GM19328 (cell line): ENCODE data around the gene NSMF.

ENCODE experiments used
- ATAC-seq: cut with Tn5 transposase; IDR thresholded peaks from one replicate; pipeline ENCODE4 v1.9.1; 2021; ENCODE audit warnings: mild to moderate bottlenecking, moderate library complexity; ENCODE audit not compliant: unreplicated experiment

The NSMF gene, protein sequence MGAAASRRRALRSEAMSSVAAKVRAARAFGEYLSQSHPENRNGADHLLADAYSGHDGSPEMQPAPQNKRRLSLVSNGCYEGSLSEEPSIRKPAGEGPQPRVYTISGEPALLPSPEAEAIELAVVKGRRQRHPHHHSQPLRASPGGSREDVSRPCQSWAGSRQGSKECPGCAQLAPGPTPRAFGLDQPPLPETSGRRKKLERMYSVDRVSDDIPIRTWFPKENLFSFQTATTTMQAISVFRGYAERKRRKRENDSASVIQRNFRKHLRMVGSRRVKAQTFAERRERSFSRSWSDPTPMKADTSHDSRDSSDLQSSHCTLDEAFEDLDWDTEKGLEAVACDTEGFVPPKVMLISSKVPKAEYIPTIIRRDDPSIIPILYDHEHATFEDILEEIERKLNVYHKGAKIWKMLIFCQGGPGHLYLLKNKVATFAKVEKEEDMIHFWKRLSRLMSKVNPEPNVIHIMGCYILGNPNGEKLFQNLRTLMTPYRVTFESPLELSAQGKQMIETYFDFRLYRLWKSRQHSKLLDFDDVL

DNA sequence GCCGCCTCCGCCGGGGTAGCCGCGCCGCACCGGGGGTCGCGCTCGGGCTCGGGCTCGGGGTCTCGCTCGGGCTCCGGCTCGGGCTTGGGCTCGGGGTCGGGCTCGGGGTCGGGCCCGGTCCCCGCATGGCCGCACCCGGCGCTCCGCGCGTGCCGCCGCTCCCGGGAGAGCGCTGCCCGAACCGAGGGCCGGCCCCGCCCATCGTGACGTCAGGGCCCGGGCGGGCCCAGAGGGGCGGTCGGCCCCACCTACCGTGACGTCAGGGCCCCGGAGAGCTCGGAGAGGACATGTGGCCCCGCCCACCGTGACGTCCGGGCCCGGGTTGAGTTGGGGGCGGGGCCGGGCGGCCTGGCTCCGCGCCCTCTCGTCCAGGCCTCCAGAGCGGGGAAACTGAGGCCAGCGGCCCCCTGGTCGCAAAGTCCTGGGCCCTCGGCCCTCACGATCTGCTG is at the start of gene NSMF:
TSS of gene NSMF (minus strand) at position 183 of the 449 bp plus-strand sequence. CDS start 232 bp downstream, outside the sequence.
- peak; percentile 74 for ATAC-seq

DNA sequence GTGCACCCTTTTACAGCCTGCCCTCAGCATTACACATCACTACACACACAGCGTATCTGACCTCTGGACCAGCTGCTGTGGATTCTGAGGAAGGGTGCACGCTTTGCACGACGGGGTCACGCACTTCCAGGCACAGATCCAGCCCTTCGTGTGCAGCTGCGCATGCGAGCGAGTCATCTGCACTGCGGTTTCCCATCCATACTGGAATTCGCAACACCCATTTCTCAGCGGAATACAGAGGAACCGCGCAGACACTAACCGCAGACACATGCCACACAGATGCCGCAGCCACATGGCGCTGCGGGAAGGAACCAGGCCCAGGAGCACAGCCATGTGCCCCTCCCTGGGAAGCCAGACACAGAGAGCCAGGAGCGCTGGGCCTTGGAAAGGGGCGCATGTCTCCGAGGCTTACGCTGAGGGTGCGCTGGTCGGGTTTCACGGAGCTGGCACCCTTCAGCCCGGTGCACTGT is 47.6 kb upstream of the NSMF start:
- no peak for ATAC-seq

DNA sequence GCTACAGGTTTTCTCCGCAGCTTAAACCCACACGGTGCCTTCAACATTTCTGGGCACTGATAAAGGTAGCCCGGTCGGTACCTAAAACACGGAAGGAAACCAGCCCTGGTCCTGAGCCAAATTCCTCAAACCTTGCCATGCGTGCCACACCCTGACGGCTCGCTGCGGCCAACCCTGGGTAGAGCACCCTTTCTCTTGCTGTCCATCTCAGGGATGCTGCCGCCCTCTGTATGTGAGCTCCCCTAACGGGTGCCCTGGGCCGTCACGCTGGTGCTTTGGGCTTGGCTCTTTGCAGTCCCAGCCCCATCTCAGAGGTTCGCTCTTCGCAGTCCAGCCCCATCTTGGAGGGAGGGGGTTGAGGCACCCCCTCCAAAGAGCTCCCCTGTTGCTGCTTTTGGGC is 47.1 kb upstream of the NSMF start:
- no peak for ATAC-seq

DNA sequence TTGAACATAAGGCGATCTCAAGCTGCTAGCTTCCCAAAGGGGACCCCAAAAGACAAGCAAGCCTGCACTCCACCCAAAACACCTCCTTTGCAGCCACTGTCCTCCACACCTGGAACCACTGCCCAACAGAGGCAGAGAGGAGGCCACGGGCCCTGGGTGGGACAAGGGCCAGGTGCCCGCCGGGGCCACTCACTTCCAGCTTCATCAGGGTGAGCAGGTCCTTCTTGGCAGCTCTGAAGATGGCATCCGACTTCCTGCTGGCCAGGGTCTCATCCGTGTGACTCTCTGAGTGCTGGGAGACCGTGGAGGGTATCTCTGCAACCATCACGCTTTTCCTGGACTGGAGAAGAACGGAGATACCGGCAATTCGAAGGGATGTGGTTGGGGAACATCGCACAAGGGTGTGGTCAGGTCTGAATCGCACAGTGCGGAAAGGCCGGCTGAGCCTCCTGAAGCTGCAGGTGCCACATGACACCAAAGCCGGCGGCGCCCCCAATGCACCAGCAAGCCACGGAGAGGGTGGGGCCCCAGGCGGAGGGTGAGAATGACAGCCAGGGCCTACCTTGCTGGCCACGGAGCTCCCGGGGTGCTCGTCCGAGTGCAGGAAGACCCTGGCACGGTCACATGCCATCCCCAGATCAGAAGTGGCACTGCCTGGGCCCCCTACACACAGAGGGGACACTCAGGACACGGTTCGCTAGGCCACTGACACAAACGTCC is 46.4 kb upstream of the NSMF start:
- ATAC-seq = no peak

DNA sequence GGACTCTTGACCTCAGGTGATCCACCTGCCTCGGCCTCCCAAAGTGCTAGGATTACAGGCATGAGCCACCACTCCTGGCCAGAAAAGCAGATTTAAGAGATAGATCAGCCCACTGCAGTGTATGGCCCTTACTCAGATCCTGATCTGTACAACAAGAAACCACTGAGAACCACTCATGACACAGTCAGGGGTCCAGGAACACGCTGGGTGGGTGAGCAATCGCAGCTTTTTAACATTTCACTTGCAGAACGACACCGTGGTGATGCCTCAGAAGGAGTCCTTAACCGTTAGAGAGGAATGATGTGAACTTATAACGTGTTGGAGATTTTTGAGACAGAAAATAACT is 45.3 kb upstream of the NSMF start:
- no peak for ATAC-seq

DNA sequence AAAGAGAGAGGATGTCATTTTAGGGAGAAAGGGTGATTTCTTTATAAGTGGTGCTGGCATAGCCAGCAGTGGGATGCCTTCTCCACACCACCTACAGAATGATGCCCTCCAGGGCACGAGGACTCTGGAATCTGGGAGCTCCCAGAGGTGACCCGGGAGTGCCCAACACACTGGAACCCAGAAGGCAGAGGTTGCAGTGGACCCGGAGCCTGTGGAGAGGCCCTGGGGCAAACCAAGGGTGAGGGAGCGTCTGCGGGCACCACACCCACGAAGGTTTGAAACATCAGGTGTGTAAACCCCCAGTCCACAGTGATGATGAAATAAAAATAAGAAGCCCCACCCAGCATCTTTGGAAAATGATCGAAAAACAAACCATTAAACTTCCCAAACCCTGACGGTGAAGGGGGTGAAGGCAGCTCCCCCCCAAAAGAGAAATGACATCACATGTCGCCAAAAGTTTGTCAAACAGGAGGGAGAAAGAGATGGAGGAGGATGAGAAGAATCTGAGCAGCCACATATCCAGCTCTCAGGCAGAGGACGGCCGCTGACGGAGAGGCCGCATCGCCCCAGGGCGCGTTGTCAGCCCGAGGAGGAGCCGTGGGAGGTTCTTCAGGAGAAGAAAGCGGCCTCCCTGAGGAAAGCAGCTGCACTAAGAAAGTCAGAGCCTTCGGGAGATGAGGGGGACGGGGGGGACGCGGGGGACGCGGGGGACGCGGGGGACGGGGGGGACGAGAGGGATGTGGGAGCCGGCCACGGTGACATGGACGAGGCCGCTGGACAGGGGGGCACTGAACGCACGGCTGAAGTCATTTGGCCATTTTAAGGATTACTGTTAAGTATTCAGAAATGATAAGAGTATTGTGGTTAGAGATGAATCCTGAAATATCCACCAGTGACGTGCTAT is 43.1 kb upstream of the NSMF start:
- no peak for ATAC-seq

DNA sequence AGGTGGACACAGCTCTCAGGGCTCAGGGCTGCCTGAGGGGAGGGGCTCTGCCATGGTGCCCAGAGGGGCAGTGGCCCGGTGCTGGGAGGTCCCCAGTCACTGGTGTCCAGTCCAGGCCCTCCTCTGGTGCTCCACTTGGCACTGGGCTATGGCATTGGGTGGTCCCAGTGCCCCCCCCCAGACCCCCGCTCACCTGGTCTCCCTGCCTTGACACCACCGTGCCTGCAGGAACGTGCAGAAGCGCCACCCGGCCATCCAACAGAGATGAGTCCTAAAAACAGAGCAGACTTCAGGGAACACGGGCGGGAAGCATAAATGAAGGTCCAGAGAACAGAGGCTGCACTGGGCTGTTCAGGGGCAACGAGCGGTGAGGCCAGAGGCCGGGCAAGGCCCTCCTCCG is 42.3 kb upstream of the NSMF start:
- no peak for ATAC-seq

DNA sequence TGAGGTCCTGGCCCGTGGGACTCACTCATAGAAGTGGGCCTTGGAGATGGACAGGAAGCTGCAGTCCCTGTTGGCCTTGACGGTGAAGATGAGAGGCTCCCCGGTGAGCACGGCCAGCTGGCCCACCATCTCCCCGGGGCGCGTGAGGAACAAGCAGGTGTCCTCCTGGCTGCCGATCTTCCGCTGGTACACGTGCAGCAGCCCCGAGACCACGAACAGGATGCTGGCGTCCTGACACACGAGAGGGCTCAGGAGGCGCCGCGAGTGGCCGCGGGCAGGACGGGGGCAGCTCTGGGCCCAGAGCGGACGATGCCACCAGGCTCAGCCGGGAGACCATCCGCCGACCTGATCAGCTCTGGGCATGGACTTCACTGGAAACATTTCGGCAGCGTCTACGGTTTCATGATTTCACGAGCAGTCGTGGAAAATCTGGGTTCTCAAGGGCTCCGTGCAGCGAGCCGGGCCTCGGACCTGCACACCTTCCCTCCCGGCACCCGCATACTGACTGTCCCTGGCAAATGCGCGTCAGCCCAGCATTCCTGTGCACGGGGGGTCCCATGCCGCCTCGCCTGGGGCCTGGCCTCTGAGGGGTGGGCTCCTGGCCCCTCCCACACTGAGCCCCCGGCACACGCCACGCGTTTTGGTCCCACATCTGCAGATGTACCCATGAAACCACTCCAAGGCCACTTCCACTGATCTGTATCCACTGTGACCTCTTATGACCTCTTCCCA is 41.7 kb upstream of the NSMF start:
- ATAC-seq = no peak

DNA sequence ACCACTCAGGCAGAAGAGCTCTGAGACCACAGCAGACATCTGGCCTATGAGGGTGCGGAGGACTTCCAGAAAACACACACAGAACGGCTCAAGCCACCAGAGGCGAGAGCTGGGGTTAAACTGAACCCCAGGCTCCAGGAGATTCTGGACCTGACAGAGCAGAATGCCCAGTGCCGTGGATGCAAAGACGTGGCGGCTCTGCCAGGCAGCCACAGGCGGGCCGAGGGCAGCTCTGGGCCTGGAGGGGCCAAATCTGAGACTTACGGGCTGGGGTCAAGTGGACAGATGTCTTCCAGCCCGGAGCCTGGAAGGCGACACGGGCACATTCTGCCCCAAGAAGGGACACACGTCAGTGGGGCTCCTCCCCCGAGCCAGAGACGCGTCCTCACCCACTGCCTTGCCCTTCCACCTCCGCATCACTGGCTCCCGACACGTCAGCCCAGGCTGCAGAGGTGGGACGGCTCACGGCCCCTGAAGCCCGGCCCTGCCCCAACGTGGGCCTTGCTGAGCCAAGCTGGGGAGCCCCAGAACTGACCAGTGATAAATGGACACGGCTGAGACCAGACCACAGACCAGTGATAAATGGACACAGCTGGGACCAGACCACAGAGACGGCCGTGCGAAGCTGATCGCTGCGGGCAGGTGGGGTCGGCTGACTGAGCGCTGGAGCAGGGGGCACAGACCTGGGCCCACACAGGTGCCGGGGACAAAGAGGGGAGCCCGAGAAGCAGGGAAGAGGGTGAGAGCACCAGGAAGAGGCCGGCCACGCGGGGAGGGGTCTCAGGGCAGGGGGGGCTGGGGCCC is 40.9 kb upstream of the NSMF start:
- no peak for ATAC-seq

DNA sequence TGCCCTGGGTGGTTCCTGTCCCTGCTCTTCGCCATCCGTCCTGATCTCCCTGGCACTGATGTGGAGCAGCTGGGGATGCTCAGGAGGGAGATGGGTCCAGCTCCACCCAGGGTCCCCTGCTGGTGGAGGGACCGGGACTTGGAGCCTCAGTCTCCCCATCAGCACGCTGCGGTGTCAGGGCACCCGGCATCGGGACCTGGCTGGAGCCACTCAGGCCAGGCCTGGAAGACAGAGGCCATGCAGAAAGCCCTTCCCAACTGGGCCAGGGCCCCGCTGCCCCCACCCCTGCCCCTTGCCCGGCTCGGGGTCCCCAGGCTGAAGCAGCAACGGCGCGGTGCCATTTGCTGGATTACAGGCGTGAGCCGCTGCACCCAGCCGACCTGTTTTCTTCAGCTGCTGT is 40.3 kb upstream of the NSMF start:
- no peak for ATAC-seq

DNA sequence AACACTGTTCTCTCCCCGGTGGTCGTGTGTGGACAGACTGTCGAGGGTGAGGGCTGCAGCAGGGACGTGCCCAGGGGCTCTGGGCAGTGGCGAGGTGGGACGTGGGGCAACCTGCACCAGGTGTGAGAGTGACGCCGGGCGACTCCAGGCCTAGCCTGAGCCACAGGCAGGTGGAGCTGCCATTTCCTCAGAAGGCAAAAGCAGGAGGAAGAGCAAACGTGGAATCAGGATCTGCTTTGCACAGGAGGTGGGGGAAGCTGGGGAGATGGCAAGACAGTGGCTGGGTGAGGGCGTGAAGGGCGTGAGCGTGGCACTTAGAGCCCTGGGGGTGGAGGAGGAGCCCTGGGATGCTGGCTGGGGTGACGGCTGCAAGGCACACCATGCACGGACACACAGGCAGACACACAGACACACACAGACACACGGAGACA is 39.6 kb upstream of the NSMF start:
- ATAC-seq = no peak

DNA sequence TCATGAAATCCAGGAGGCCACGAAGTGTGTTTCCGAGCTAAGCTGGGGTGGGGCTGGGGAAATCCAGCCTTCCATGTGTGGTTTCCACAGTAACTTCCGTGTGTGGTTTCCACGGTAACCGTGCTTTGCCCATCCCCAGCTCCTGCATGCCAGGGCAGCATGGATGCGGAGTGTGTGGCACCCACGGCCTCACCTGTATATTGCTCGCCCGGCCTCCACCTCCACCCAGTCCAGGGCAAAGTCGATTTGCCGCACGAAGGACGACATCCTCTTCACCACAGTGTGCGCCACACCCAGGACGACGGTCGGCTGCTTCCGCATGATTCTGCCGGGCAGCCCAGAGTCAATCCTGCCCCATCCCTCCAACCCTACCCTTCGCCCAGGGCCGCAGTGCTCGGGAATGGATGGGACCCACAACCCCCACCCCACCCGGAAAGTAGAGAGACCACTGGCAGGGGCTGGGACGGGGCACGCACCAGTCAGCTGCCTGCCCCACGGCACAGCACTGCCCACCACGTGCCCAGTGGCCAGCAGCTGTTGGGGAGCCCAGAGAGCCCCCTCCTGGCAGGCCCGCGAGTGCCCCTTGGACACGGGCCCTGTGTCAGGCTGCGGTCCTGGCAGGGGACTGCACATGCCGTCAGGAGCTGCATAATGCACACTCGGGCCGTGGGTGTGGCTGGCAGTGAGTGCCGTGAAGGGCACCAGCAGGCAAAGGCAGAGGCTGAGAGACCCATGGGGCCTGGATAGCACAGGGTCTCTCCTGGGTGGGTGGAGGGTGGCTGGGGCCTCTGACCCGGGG is 39.0 kb upstream of the NSMF start:
- ATAC-seq = no peak

DNA sequence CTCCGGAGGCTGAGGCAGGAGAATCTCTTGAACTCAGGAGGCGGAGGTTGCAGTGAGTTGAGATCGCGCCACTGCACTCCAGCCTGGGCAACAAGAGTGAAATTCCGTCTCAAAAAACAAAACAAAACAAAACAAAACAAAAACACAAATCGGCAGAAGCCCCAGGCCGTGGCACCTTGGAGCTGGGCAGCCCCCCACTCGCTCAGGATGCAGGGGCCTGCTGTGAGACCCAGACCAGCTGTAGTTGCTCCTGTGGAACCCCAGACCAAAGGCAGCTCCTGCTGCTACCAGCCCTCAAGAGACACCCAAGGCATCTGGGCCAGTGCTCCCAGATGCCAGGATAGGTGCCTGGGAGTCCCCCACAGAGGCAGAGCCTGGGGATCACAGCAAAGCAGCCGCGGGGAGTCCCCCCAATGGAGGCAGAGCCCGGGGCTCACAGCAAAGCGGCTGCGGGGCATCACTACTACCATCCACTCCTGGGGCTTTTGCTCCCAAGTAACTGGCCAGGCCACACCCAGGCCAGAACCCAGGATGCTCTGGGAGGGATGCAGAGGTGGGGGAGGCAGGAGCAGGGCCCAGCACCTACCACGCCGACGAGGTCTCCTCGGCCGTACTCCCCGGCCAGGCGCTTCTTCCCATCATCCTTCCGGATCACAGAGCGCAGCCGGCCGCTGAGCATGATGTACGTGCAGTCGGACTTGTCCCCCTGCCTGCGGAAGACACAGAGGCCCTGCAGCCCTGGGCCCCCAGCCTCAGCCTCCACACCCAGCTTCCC is 37.7 kb upstream of the NSMF start:
- no peak for ATAC-seq

DNA sequence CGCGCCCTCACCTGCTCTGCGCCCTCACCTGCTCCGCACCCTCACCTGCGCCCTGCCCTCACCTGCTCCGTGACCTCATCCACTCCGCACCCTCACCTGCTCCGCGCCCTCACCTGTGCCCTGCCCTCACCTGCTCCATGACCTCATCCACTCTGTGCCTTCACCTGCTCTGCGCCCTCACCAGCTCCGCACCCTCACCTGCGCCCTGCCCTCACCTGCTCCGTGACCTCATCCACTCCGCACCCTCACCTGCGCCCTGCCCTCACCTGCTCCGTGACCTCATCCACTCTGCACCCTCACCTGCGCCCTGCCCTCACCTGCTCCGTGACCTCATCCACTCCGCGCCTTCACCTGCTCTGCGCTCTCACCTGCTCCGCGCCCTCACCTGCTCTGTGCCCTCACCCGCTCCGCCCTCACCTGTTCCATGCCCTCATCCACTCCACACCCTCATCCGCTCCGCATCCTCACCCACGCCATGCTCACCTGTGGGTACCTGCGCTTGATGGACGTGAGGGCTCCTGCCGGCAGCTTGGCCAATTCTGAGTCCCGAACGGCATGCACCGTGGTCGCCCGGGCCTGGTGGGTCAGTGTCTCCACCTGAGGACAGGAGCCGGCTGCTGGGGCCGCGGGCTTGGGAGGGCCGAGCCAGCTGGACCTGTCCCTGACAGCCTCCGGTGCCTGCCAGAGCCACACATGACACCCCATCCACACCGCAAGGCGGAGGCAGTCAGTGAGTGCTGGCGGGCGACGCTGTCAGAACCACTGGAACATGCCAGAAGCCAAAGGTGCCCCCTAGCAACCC is 35.6 kb upstream of the NSMF start:
- no peak for ATAC-seq

DNA sequence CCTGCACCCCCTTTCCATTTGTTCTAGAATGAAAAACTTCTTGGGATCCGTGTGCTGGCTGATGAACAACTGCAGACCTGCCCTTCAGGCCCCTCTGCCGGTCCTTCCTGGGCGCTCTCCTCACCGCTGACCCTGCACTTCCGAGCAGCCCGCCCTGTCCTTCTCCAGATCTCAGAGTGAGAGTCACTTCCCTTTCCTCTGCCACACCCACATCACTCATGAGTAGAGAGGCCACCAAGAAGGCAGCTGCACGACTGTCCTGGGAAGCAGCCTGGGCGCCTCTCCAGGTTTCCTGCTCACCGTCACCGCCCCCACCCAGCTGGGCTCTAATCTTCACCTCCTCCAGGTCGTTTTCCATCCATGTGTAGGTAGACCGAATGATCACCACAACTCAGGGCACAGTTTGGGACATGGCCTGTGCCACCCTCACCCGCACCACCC is 35.0 kb upstream of the NSMF start:
- ATAC-seq = no peak

DNA sequence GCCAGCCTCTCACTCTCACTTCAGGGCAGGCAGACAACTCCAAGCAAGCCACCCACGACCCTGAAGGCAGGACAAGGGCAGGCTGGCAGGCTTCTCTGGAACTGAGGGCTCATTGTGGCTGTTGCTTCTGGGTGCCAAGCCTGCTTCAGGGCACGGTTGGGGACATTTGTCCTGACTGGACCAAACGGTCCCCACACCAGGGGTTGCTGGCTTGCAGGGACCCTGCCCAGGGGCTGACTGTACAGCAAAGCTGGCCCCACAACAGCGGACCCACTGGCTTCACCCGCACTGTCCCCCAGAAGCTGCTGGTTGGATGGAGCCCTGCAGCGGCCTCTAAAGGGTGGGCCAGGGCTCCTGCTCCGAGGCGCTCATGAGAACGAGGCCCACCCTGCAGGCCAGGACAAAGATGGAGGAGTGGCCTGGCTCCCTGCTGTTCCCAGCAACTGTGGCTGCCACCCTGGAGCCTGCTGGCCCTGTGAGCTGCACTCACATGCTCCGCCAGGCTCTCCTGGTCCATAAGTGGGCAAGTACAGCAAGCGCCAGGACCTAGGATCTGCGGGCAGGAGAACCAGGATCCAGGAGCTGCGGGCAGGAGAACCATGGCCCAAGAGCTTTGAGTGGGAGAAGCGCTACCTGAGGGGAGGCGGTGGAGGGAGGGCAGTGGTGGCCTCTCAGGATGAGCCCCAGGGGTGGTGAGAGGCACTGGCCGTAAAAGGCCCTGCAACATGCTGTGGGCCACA is 34.4 kb upstream of the NSMF start:
- ATAC-seq = no peak
